ENCODE results near the gene CD81.
A peak's percentile ranks its signal among the peaks of the same experiment; 100 is the strongest.

- TF ChIP-seq CTCF (IDR thresholded peaks at IDR 0.05): peak; percentile 66
- TF ChIP-seq ZFX (IDR thresholded peaks at IDR 0.05; ENCODE audit: borderline replicate concordance): no peak
Measured at GRCh38 chr11:2375341-2375853, 1.7 kb upstream of the CD81 start.

Data from 22Rv1 (cell line).